ENCODE measurements around the gene NRARP. TPM values are rescaled to one million over a fixed set of nuclear protein-coding genes. Genes with fewer than 3 reads are reported as not detected.

Gene NRARP
- total RNA-seq, 6 donors from 2014 or later = 3.1 to 26.9 (median 9.5) TPM

DNA sequence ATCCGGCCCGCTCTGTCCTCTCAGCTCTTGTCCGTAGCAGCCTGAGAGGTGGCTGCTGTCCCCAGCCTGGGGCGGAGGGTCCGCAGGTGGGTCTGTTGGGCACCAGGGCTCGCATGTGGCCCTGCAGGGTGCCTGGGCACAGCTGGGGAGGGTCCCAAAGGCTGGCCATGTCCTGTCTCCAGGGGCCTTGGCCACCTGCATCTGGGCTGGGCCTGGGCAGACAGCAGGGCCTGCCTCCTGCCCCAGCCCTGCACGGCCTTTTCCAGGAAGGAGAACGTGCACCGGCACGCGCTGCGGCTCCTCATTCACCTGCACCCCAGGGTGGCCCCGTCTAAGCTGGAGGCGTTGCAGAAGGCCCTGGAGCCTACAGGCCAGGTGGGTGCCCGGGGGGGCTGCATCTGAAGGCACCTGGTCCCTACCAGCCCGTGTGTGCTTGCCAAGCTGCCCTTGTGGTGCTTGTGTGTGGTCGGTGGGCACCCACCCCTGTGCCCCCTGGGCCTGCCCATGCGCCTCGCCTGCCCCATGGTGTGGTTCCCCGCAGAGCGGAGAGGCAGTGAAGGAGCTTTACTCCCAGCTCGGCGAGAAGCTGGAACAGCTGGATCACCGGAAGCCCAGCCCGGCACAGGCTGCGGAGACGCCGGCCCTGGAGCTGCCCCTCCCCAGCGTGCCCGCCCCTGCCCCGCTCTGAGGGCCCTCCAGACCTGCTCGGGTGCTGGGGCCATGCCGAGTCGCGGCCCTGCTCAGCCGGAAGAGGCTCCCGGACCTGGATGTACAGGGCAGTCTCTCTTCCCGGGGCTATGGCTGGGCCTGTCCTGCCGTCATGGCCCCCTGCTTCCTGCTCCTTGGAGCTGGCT, 29.6 kb downstream of the NRARP start:
- WGBS, 2 donors = 73 to 93% methylated on average over 3 to 25 of the region's 39 CpGs
- Histone ChIP-seq H3K27me3 (no peaks in the 10 kb centered on the region), H3K36me3 (peaks cover 4 to 39% (median 20%) of the 10 kb centered on the region in 4 donors), H3K4me1 (peaks cover 55 to 98% (median 76%) of the 10 kb centered on the region in 4 donors), H3K27ac (peak overlapping the region in 2 of 4 donors; percentile 39 to 95), H3K9me3 (no peaks in the 10 kb centered on the region), H3K4me3 (no peak overlapping the region)
- ATAC-seq (ENCODE audit: low FRiP score in 2 of 2) = no peak
- peak in 1 of 2 donors; percentile 81 for DNase-seq
- no peak for TF ChIP-seq POLR2A (IDR thresholded peaks at IDR 0.05)
- TF ChIP-seq POLR2AphosphoS5 (IDR thresholded peaks at IDR 0.05) = no peak
- TF ChIP-seq, protein P1, sequence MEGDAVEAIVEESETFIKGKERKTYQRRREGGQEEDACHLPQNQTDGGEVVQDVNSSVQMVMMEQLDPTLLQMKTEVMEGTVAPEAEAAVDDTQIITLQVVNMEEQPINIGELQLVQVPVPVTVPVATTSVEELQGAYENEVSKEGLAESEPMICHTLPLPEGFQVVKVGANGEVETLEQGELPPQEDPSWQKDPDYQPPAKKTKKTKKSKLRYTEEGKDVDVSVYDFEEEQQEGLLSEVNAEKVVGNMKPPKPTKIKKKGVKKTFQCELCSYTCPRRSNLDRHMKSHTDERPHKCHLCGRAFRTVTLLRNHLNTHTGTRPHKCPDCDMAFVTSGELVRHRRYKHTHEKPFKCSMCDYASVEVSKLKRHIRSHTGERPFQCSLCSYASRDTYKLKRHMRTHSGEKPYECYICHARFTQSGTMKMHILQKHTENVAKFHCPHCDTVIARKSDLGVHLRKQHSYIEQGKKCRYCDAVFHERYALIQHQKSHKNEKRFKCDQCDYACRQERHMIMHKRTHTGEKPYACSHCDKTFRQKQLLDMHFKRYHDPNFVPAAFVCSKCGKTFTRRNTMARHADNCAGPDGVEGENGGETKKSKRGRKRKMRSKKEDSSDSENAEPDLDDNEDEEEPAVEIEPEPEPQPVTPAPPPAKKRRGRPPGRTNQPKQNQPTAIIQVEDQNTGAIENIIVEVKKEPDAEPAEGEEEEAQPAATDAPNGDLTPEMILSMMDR (IDR thresholded peaks at IDR 0.05) = no peak
- TF ChIP-seq EP300 (IDR thresholded peaks at IDR 0.05) = no peak

DNA sequence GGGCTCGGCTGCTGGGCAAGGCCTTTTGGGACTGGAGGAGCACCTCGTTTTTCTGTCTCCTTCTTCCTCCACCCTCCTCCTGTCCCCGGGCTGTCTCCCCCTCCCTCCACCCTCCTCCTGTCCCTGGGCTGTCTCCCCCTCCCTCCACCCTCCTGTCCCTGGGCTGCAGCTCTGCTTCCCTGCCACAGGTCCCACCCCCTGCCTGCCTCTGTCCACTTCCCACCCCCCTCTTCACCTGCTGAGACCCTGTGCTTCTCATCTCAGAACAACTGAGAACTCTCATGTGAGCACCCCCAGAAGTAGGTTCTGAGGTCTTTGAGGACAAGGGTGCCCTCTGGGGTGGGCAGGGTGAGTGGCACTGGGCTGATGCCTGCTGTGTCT, 30.4 kb downstream of the NRARP start:
- H3K36me3 ChIP-seq = peaks cover 7 to 47% (median 23%) of the 10 kb centered on the region in 4 donors
- peaks cover 53 to 97% (median 69%) of the 10 kb centered on the region in 4 donors for H3K4me1 ChIP-seq
- H3K27me3 ChIP-seq = no peaks in the 10 kb centered on the region
- 21 to 50% methylated on average over 2 to 3 of the region's 3 CpGs for WGBS, 2 donors
- H3K9me3 ChIP-seq = no peaks in the 10 kb centered on the region
- no peak overlapping the region for H3K4me3 ChIP-seq
- H3K27ac ChIP-seq = peak overlapping the region in 2 of 4 donors; percentile 24 to 95
- ATAC-seq (ENCODE audit: low FRiP score in 2 of 2) = no peak
- no peak for TF ChIP-seq POLR2A (IDR thresholded peaks at IDR 0.05)
- TF ChIP-seq EP300 (IDR thresholded peaks at IDR 0.05) = no peak
- TF ChIP-seq, protein P1 (IDR thresholded peaks at IDR 0.05) = no peak
- TF ChIP-seq POLR2AphosphoS5 (IDR thresholded peaks at IDR 0.05) = no peak
- no peak for DNase-seq

DNA sequence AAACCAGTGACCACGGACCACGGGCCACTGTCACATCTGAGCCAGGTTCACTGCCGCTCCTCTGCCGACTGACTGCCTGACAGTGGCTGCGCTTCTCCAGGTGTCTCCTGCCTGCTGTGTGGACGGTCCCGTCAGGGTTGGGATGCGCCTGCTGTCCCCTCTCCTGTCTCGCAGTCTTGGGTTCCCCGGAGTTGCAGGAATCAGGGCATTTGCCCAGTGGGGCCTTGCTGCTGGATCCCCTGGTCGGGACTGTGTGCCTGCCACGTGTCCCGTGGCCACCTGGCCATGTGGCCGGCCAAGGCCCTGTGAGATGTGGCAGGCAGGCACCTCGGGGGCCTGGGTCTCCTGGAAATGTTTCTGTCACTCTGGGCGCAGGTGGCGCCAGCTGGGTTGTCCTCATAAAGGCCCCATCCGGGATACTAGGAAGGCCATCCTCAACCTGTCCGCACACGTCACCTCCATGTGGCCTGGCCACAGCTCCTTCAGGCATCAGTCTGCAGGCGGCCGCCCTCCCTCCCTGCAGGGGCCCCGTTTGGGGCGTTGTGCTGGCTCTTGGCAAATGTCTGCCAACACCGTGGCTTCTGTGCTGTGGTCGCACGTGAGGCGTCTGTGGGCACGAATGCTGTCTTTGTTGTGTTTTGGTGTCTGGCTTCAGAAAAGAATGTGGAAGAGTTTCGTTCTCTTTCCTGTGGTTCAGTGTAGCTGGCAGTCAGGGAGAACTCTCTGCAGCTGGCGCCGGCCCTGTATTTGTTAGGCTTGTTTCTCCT, 31.0 kb downstream of the NRARP start:
- TF ChIP-seq, protein P1 (IDR thresholded peaks at IDR 0.05) = no peak
- no peak for TF ChIP-seq EP300 (IDR thresholded peaks at IDR 0.05)
- no peak for TF ChIP-seq POLR2AphosphoS5 (IDR thresholded peaks at IDR 0.05)
- TF ChIP-seq POLR2A (IDR thresholded peaks at IDR 0.05) = no peak
- no peaks in the 10 kb centered on the region for H3K27me3 ChIP-seq
- DNase-seq = peak in 1 of 2 donors; percentile 69
- no peak overlapping the region for H3K4me3 ChIP-seq
- peaks cover 8 to 53% (median 28%) of the 10 kb centered on the region in 4 donors for H3K36me3 ChIP-seq
- H3K27ac ChIP-seq = peak overlapping the region in 2 of 4 donors; percentile 24 to 35
- H3K4me1 ChIP-seq = peaks cover 47 to 91% (median 64%) of the 10 kb centered on the region in 4 donors
- 68 to 78% methylated on average over 25 of the region's 32 CpGs for WGBS, 2 donors
- no peak for ATAC-seq (ENCODE audit: low FRiP score in 2 of 2)
- H3K9me3 ChIP-seq = no peaks in the 10 kb centered on the region

DNA sequence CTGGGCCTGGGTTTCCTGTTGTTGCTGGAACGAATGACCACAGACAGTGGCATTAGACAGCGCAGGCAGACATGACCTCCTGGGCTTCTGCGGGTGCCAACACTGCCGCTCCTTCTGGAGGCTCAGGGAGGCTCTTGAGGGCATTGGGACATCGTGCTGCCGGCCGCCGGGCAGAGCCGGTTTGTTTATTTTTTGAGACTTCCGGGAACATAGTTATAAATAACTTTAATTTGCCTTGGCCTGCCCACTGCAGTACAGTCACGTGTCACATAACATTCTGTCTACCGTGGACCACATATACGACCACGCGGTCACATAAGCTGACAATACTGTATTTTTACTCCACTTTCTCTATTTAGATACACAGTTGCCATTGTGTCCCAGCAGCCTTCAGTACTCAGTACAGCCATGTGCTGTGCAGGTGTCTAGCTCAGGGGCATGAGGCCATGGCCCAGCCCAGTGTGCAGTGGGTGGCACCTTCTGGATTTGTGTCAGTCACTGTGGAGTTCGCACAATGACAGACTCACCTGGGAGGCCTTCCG, 32.8 kb downstream of the NRARP start:
- TF ChIP-seq POLR2AphosphoS5 (IDR thresholded peaks at IDR 0.05) (peak; percentile 60 to 76), EP300 (IDR thresholded peaks at IDR 0.05) (peak in 2 of 4 donors; percentile 44 to 59), POLR2A (IDR thresholded peaks at IDR 0.05) (peak in 2 of 4 donors; percentile 36 to 47)
- TF ChIP-seq, protein P1 (IDR thresholded peaks at IDR 0.05) = no peak
- peak overlapping the region in 3 of 4 donors; percentile 2 to 31 (median 26) for H3K4me3 ChIP-seq
- peak overlapping the region; percentile 70 to 85 (median 82) for H3K27ac ChIP-seq
- no peaks in the 10 kb centered on the region for H3K9me3 ChIP-seq
- ATAC-seq (ENCODE audit: low FRiP score in 2 of 2) (peak; percentile 43 to 72), DNase-seq (peak; percentile 85 to 86)
- H3K36me3 ChIP-seq = peaks cover 12 to 68% (median 38%) of the 10 kb centered on the region in 4 donors
- WGBS, 2 donors = 36 to 51% methylated on average over 17 of the region's 17 CpGs
- no peaks in the 10 kb centered on the region for H3K27me3 ChIP-seq
- peaks cover 39 to 73% (median 48%) of the 10 kb centered on the region in 4 donors for H3K4me1 ChIP-seq

All from upper lobe of left lung (tissue), 6 donors.